Smooth muscle cell (in vitro differentiated cells): ENCODE data around the gene BCL7C. TPM values are rescaled to one million over a fixed set of nuclear protein-coding genes. Genes with fewer than 3 reads are reported as not detected.

Experiments used
- DNase-seq: peaks from one replicate; lab custom pipeline; 2025; ENCODE audit not compliant: unreplicated experiment; lab: John Stamatoyannopoulos, UW
- H2AFZ ChIP-seq: fragments of 200-600 bp; sonication (generic); 2 replicates; pipeline ENCODE4 v1.6.0; 2016; ENCODE audit warnings: antibody characterized with exemption, low read depth, mild to moderate bottlenecking
- H3F3A ChIP-seq: fragments of 200-600 bp; sonication (generic); 2 replicates; pipeline ENCODE4 v1.6.0; 2017; ENCODE audit warnings: antibody characterized with exemption, low read depth
- H3K27ac ChIP-seq: fragments of 200-600 bp; sonication (generic); 2 replicates; pipeline ENCODE4 v1.5.1; 2016; ENCODE audit warnings: low read depth, mild to moderate bottlenecking
- H3K27me3 ChIP-seq: fragments of 200-600 bp; sonication (generic); 2 replicates; pipeline ENCODE4 v1.6.1; 2016; ENCODE audit warnings: low read depth, mild to moderate bottlenecking
- H3K36me3 ChIP-seq: fragments of 200-600 bp; sonication (generic); 2 replicates; pipeline ENCODE4 v1.5.1; 2016; ENCODE audit warnings: low read depth
- H3K4me1 ChIP-seq: fragments of 200-600 bp; sonication (generic); 2 replicates; pipeline ENCODE4 v1.5.1; 2016; ENCODE audit warnings: low read depth
- H3K4me2 ChIP-seq: fragments of 200-600 bp; sonication (generic); 2 replicates; pipeline ENCODE4 v1.6.0; 2016; ENCODE audit warnings: mild to moderate bottlenecking
- H3K4me3 ChIP-seq: fragments of 200-600 bp; sonication (generic); 2 replicates; pipeline ENCODE4 v1.5.1; 2016; ENCODE audit warnings: mild to moderate bottlenecking
- H3K79me2 ChIP-seq: fragments of 200-600 bp; sonication (generic); 2 replicates; pipeline ENCODE4 v1.6.0; 2016; ENCODE audit warnings: low read depth, mild to moderate bottlenecking
- H3K9ac ChIP-seq: fragments of 200-600 bp; sonication (generic); 2 replicates; pipeline ENCODE4 v1.6.0; 2016; ENCODE audit warnings: low read depth
- H3K9me3 ChIP-seq: fragments of 200-600 bp; sonication (generic); replicated peaks from 2 replicates; pipeline ENCODE4 v1.5.1; 2016; ENCODE audit warnings: low read depth
- H4K20me1 ChIP-seq: fragments of 200-600 bp; sonication (generic); 2 replicates; pipeline ENCODE4 v1.6.0; 2016; ENCODE audit warnings: low read depth
- CTCF ChIP-seq: fragments of 200-600 bp; sonication (generic); IDR thresholded peaks from 2 replicates; pipeline ENCODE4 v1.5.1; 2017; ENCODE audit warnings: borderline replicate concordance, mild to moderate bottlenecking, antibody characterized with exemption; ENCODE audit not compliant: insufficient read depth, poor library complexity, severe bottlenecking
- WGBS: methylation state at CpG from one replicate; pipeline ENCODE4 v1.1.7; 2016; ENCODE audit warnings: low lambda C conversion rate; 5-methylcytosine and 5-hydroxymethylcytosine counted together
- polyA plus RNA-seq: library from polyadenylated mRNA; unstranded; fragments of >200 nt; fragmentation: Nextera tagmentation; extraction: Ambion mirVana; gene quantifications from 2 replicates; pipeline ENCODE4 v1.2.1, GENCODE V29; 2016
- total RNA-seq: library from RNA; depleted of rRNA; stranded (reverse); fragments of >200 nt; gene quantifications from 2 replicates; pipeline ENCODE4 v1.2.3, GENCODE V29; 2014

Gene BCL7C
- total and polyA plus RNA-seq, 2 experiments from 2014 or later: 34.2 to 76.1 TPM

- H2AFZ ChIP-seq: no peak overlapping the region
- H3F3A ChIP-seq: no peaks in the 10 kb centered on the region
- no peaks in the 10 kb centered on the region for H3K9me3 ChIP-seq
- 38% methylated on average over 6 of the region's 6 CpGs for WGBS
- peaks cover 3% of the 10 kb centered on the region for H3K79me2 ChIP-seq
- no peak for TF ChIP-seq CTCF
- peak overlapping the region; percentile 86 for H3K4me2 ChIP-seq
- peak overlapping the region; percentile 62 for H3K4me3 ChIP-seq
- H3K9ac ChIP-seq: no peak overlapping the region
- H3K27me3 ChIP-seq: no peaks in the 10 kb centered on the region
- H3K27ac ChIP-seq: peak overlapping the region; percentile 83
- H4K20me1 ChIP-seq: peaks cover 12% of the 10 kb centered on the region
- peaks cover 10% of the 10 kb centered on the region for H3K4me1 ChIP-seq
- no peaks in the 10 kb centered on the region for H3K36me3 ChIP-seq
- DNase-seq: no peak
Observed at GRCh38 chr16:30921459-30921747, 27.5 kb upstream of the BCL7C start.

DNA sequence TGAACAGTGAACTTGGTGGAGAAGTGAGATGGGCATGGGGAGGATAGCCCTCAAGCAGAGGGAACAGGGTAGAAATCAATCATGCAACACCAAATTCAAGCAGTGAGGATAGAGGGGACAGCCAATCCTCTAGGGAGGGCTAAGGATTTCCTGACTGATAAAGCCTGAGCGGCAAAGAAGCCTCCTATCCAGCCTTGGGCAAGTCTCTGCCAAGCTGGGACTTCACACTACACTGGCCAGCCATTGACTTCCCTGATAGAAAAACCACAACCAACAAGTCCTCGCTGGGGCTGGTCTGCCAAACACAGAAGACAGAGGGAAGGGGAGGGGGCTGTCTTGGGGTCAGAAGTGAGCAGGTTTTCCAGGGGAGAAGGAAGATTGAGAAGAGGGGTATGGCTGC, 27.0 kb upstream of the BCL7C start:
- DNase-seq: no peak
- Histone ChIP-seq H3K79me2 (peaks cover 3% of the 10 kb centered on the region), H4K20me1 (peaks cover 9% of the 10 kb centered on the region), H3K4me1 (peaks cover 15% of the 10 kb centered on the region), H3K27me3 (no peaks in the 10 kb centered on the region), H3K27ac (no peak overlapping the region), H3K9ac (no peak overlapping the region), H3K4me3 (no peak overlapping the region), H3K36me3 (no peaks in the 10 kb centered on the region), H3K4me2 (no peak overlapping the region), H3K9me3 (no peaks in the 10 kb centered on the region), H3F3A (no peaks in the 10 kb centered on the region), H2AFZ (no peak overlapping the region)
- no peak for TF ChIP-seq CTCF
- WGBS: 73% methylated on average over 2 of the region's 2 CpGs

- no peak overlapping the region for H3K4me3 ChIP-seq
- H3F3A ChIP-seq: no peaks in the 10 kb centered on the region
- H4K20me1 ChIP-seq: no peaks in the 10 kb centered on the region
- no peaks in the 10 kb centered on the region for H3K79me2 ChIP-seq
- H3K4me1 ChIP-seq: peaks cover 7% of the 10 kb centered on the region
- no peak for TF ChIP-seq CTCF
- DNase-seq: no peak
- H2AFZ ChIP-seq: no peak overlapping the region
- no peak overlapping the region for H3K9ac ChIP-seq
- H3K4me2 ChIP-seq: no peak overlapping the region
- no peaks in the 10 kb centered on the region for H3K27me3 ChIP-seq
- no peak overlapping the region for H3K27ac ChIP-seq
- 72% methylated on average over 1 of the region's 1 CpG for WGBS
- no peaks in the 10 kb centered on the region for H3K36me3 ChIP-seq
- H3K9me3 ChIP-seq: no peaks in the 10 kb centered on the region
Observed at GRCh38 chr16:30918614-30919013, 24.7 kb upstream of the BCL7C start.

DNA sequence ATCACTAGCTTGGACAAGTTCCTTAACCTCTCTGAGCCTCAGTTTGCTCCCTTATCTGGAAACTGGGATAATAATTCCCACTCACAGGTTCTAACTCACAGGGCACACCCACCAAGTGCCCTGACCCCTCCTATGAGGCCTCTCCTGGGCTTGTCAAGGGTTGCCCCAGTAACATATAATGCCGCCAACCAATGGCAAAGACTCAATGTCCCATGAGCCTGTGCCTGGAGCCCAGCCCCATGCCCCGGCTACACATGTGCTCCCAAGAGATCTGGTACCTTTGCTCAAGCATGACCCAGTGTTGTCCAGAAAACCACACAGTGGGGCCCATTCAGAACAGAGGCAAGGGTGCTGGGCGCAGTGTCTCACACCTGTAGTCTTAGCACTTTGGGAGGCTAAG, 21.0 kb upstream of the BCL7C start:
- no peaks in the 10 kb centered on the region for H3K79me2 ChIP-seq
- 94% methylated on average over 3 of the region's 3 CpGs for WGBS
- no peak overlapping the region for H3K4me2 ChIP-seq
- no peak for DNase-seq
- H3K27me3 ChIP-seq: no peaks in the 10 kb centered on the region
- H4K20me1 ChIP-seq: no peaks in the 10 kb centered on the region
- H3K9ac ChIP-seq: no peak overlapping the region
- H3K4me1 ChIP-seq: peaks cover 12% of the 10 kb centered on the region
- H2AFZ ChIP-seq: no peak overlapping the region
- H3K27ac ChIP-seq: no peak overlapping the region
- no peak overlapping the region for H3K4me3 ChIP-seq
- H3K9me3 ChIP-seq: no peaks in the 10 kb centered on the region
- H3F3A ChIP-seq: no peaks in the 10 kb centered on the region
- no peak for TF ChIP-seq CTCF
- H3K36me3 ChIP-seq: no peaks in the 10 kb centered on the region
